ENCODE measurements around the gene SNRNP35. TPM values are rescaled to one million over a fixed set of nuclear protein-coding genes. Genes with fewer than 3 reads are reported as not detected.
A peak's percentile ranks its signal among the peaks of the same experiment; 100 is the strongest.

The SNRNP35 gene
- total and polyA plus RNA-seq, 2 experiments from 2014 or later: 13.6 to 25.7 TPM

DNA sequence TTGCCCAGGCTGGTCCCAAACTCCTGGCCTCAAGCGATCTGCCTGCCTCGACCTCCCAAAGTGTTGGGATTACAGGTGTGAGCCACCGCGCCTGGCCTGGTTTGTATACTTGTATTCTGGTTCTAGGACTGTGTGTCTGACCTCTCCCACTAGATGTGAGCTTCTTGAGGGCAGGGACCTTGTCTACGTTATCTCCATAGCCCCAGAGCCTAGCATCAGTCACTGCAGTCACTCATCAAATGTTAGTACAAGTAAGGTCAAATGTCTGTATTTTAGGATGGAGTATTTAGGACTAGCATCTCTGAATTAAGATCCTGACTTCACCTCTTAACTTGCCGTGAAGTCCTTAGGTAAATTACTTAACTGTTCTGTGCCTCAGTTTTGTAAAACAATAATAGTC, 24.3 kb upstream of the SNRNP35 start:
- Histone ChIP-seq H3K4me3 (no peak overlapping the region), H3K9me2 (replicated peaks; ENCODE audit: insufficient read depth) (no peaks in the 10 kb centered on the region)
- DNase-seq (ENCODE audit: low spot score): no peak

DNA sequence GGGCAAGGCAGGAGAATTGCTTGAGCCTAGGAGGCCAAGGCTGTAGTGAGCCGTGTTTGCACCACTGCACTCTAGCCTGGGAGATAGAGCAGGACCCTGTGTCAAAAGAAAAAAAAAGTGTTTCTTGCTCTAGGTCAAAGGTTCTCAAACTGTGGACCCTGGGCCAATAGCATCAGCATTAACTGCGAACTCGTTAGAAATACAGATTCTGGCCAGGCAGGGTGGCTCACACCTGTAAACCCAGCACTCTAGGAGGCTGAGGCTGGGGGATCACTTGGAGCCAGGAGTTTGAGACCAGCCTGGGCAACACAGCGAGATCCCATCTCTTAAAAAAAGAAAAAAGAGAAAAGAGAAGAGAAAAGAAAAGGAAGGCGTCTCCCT, 22.3 kb upstream of the SNRNP35 start:
- H3K9me3 ChIP-seq (ENCODE audit: low read depth): no peaks in the 10 kb centered on the region

More for the DNA sequence above, 24.3 kb upstream of the SNRNP35 start:
- Histone ChIP-seq H3K4me2 (no peak overlapping the region), H2AFZ (no peak overlapping the region), H3K27ac (no peak overlapping the region), H3K27me3 (no peaks in the 10 kb centered on the region), H3K4me1 (ENCODE audit: insufficient read depth) (no peaks in the 10 kb centered on the region), H3K79me2 (peaks cover 7% of the 10 kb centered on the region), H4K20me1 (ENCODE audit: insufficient read depth, poor library complexity, severe bottlenecking) (no peaks in the 10 kb centered on the region), H3K9me3 (ENCODE audit: low read depth) (no peaks in the 10 kb centered on the region), H3K36me3 (replicated peaks; ENCODE audit: insufficient read depth, low read depth) (no peaks in the 10 kb centered on the region)
- WGBS (ENCODE audit: low lambda C conversion rate, missing lambda C conversion rate): 98% methylated on average over 6 of the region's 6 CpGs
- TF ChIP-seq EZH2 (IDR thresholded peaks at IDR 0.05; ENCODE audit: borderline replicate concordance) (no peak), EZH2phosphoT487 (IDR thresholded peaks at IDR 0.05; ENCODE audit: low read depth, severe bottlenecking, unreplicated experiment) (no peak), CTCF (IDR thresholded peaks at IDR 0.05; ENCODE audit: poor library complexity) (no peak)

GRCh38 chr12:123436017-123436964, 21.6 kb upstream of the SNRNP35 start, which contains the start of gene RILPL2:
Gene RILPL2 (minus strand): TSS chr12:123436684. CDS start chr12:123436420, 264 bp downstream.
- H3K79me2 ChIP-seq: peaks cover 7% of the 10 kb centered on the region
- no peaks in the 10 kb centered on the region for H4K20me1 ChIP-seq (ENCODE audit: insufficient read depth, poor library complexity, severe bottlenecking)
- peak within 1 kb of the TSS; percentile 98 for H3K4me2 ChIP-seq
- peak within 1 kb of the TSS; percentile 42 for H3K27ac ChIP-seq
- no peaks in the 10 kb centered on the region for H3K4me1 ChIP-seq (ENCODE audit: insufficient read depth)
- H3K36me3 ChIP-seq (replicated peaks; ENCODE audit: insufficient read depth, low read depth): no peaks in the 10 kb centered on the region
- DNase-seq (ENCODE audit: low spot score): peak; percentile 87
- peak within 1 kb of the TSS; percentile 85 for H3K4me3 ChIP-seq
- H2AFZ ChIP-seq: peak within 1 kb of the TSS; percentile 94
- no peaks in the 10 kb centered on the region for H3K9me2 ChIP-seq (replicated peaks; ENCODE audit: insufficient read depth)
- WGBS (ENCODE audit: low lambda C conversion rate, missing lambda C conversion rate): 2% methylated on average over 53 of the region's 69 CpGs
- no peaks in the 10 kb centered on the region for H3K27me3 ChIP-seq
- TF ChIP-seq EZH2 (IDR thresholded peaks at IDR 0.05; ENCODE audit: borderline replicate concordance) (no peak), EZH2phosphoT487 (IDR thresholded peaks at IDR 0.05; ENCODE audit: low read depth, severe bottlenecking, unreplicated experiment) (no peak), CTCF (IDR thresholded peaks at IDR 0.05; ENCODE audit: poor library complexity) (no peak)
- no peaks in the 10 kb centered on the region for H3K9me3 ChIP-seq (ENCODE audit: low read depth)

More for the DNA sequence above, 22.3 kb upstream of the SNRNP35 start:
- H3K4me3 ChIP-seq: peak overlapping the region; percentile 85
- no peaks in the 10 kb centered on the region for H3K4me1 ChIP-seq (ENCODE audit: insufficient read depth)
- no peak for DNase-seq (ENCODE audit: low spot score)
- no peaks in the 10 kb centered on the region for H3K9me2 ChIP-seq (replicated peaks; ENCODE audit: insufficient read depth)
- H3K4me2 ChIP-seq: peak overlapping the region; percentile 98
- H3K27ac ChIP-seq: no peak overlapping the region
- H2AFZ ChIP-seq: peak overlapping the region; percentile 94
- H4K20me1 ChIP-seq (ENCODE audit: insufficient read depth, poor library complexity, severe bottlenecking): no peaks in the 10 kb centered on the region
- 63% methylated on average over 5 of the region's 5 CpGs for WGBS (ENCODE audit: low lambda C conversion rate, missing lambda C conversion rate)
- TF ChIP-seq CTCF (IDR thresholded peaks at IDR 0.05; ENCODE audit: poor library complexity) (no peak), EZH2 (IDR thresholded peaks at IDR 0.05; ENCODE audit: borderline replicate concordance) (no peak), EZH2phosphoT487 (IDR thresholded peaks at IDR 0.05; ENCODE audit: low read depth, severe bottlenecking, unreplicated experiment) (no peak)
- no peaks in the 10 kb centered on the region for H3K36me3 ChIP-seq (replicated peaks; ENCODE audit: insufficient read depth, low read depth)
- H3K27me3 ChIP-seq: no peaks in the 10 kb centered on the region
- peaks cover 7% of the 10 kb centered on the region for H3K79me2 ChIP-seq
